GM13977 (cell line): ENCODE measurements around the gene KCNE5.
"Not testable (repeated sequence)": the region's sequence is repeated elsewhere in the genome, so short reads cannot be mapped to it uniquely, and the experiment has no call there.

Experiments used
- DNase-seq: peaks from one replicate; pipeline ENCODE4 v3.0.0; 2012; ENCODE audit warnings: low spot score
- in situ Hi-C: fragments of 300-500 bp; cut with MboI; formaldehyde crosslinking; loops from one replicate; pipeline ENCODE4 v1.12.0; 2022; ENCODE audit warnings: low sequenced_read_pairs, low pct_unique_long_range_greater_than_20kb, mixed read lengths, inconsistent platforms; ENCODE audit not compliant: unreplicated experiment
- TF ChIP-seq, protein P1 (sequence below): IDR thresholded peaks from 2 replicates; pipeline ENCODE4 v1.5.1; 2012; ENCODE audit warnings: mild to moderate bottlenecking, control low read depth; ENCODE audit not compliant: insufficient read depth; ENCODE audit errors: extremely low read depth, missing control alignments

KCNE5 gene

GRCh38 chrX:109578916-109579315 is 46.1 kb downstream of the KCNE5 start:
- TF ChIP-seq, protein P1, sequence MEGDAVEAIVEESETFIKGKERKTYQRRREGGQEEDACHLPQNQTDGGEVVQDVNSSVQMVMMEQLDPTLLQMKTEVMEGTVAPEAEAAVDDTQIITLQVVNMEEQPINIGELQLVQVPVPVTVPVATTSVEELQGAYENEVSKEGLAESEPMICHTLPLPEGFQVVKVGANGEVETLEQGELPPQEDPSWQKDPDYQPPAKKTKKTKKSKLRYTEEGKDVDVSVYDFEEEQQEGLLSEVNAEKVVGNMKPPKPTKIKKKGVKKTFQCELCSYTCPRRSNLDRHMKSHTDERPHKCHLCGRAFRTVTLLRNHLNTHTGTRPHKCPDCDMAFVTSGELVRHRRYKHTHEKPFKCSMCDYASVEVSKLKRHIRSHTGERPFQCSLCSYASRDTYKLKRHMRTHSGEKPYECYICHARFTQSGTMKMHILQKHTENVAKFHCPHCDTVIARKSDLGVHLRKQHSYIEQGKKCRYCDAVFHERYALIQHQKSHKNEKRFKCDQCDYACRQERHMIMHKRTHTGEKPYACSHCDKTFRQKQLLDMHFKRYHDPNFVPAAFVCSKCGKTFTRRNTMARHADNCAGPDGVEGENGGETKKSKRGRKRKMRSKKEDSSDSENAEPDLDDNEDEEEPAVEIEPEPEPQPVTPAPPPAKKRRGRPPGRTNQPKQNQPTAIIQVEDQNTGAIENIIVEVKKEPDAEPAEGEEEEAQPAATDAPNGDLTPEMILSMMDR, result no peak
- in situ Hi-C loops, result no loop called here
- no peak for DNase-seq

DNA sequence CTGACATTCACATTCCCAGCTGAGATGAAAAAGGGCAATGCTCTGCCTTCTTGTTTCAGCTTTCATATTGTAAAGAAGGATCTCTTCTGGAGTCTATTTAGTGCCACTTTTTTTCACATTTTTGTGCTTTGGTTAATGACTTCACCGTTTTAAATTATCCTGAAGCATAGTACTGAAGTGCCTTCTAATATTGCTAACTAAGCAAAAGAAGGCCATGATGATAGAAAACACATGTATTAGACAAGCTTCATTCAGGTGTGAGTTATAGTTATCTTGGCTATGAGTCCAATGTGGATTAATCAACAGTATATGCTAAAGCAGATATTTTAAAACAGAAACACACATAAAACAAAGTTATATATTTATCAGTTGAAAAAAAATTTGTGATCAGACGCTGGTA is 47.9 kb downstream of the KCNE5 start:
- TF ChIP-seq, protein P1, result no peak
- in situ Hi-C loops, result no loop called here
- DNase-seq, result no peak

GRCh38 chrX:109576083-109576482 is 48.9 kb downstream of the KCNE5 start:
- in situ Hi-C loops, DNase-seq: not testable (repeated sequence)
